HG03064 (cell line): ENCODE measurements around the gene SLC25A19.
A peak's percentile ranks its signal among the peaks of the same experiment; 100 is the strongest.
"Not testable (repeated sequence)": the region's sequence is repeated elsewhere in the genome, so short reads cannot be mapped to it uniquely, and the experiment has no call there.

Experiments
- ATAC-seq: cut with Tn5 transposase; IDR thresholded peaks from one replicate; pipeline ENCODE4 v1.9.1; 2021; ENCODE audit warnings: low read depth; ENCODE audit not compliant: unreplicated experiment

SLC25A19 gene

DNA sequence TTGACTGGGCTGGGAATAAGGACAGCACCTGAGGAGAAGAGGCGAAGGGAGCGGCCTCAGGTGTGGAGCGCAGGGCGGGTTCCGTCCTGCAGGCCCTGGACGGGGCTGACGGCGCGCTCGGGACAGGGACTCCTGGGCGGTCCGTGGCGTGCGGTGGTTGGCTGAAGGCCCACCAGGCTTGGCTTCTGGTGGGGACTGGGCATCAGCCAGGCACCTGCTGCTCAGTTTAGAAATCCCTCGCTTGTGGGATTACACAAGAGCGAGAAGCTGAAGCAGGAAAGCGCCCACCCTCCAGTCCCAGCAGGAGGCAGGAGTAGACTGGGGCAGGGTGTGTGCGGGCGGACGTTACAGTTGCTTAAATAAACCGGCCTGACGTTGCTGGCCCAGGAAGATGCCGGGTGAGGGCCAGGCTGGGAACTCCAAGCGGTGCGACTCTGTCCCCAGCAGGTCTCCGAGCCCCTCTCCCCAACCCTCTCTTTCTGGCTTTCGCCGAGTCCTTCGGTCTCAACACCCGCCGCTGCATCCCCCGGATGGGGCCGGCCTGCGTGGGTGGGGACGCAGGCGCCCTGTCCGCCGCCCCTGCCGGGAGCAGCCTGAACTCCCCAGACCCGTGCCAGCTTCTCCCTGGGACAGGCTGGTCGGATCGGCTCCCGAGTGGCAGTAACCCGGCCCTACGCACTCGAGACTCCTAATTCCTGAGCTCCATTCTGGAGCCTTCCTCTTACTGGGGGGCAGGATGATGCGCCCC, 18.8 kb downstream of the SLC25A19 start:
- peak; percentile 38 for ATAC-seq

DNA sequence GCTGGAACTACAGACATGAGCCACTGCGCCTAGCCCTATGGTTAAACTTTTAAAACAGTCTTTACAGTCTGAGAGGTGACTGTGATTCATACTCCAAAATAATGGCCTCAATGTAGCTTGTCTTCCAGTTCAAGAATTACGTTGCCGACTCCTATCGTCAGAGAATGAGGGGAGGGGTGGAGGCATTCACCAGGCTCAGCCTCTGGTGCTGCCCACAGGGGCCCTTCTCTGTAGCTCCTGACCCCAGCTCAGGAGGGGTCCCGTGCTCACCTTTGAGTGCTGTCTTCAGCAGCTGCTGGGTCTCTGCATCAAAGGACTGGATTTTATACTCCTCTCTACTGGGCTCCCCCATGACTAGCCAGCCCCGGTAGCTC, 19.4 kb downstream of the SLC25A19 start:
- no peak for ATAC-seq

DNA sequence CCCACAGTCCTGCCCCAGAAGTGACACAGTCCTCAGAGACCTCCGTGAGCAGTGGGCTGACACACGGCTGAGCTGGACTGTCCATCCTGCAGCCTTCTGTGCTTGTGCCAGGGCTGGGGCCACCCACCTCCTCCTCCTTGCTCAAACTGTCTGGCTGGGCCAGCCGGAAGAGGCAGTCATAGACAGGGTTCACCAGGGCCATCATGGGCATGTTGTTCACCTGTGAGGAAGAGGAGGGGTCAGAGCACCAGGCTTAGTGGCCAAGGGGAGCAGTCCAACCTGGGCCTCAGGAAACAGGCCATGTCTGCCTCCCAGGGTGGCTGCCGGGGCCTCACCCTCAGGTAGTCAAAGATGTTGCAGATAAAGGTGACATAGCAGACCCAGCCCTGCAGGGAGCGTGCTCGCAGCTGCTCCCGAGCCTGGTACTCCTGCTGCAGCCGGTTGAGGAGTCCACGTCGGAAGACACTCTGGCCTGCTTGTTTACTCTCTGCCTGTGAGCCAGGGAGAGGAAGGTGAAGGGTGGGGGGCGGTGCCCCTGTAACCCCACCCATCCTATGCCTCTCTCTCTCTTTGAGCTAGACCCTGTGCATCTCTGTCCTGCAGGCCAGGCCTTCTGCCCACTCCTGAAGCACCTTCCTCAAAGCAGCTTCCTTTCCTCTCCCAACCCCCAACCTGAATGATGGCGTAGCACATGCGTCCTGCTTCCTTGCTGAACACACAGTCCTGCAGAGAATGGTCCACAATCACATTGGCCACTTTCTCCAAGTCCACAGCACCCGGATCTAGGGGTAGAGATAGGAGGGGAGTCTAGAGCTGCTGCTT, 21.6 kb downstream of the SLC25A19 start:
- no peak for ATAC-seq

DNA sequence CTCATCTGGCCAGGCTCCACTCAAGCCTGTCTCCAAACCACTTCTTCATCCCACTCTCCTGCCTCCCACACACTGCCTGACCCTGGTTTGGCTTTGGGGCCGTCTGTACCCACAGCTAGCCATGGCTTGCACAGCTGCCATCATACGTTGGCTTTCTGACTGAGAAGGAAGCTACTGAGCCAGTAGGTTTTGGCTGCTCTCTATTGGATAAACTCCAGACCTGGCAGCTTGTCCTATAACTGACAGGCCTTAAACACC, 22.2 kb downstream of the SLC25A19 start:
- no peak for ATAC-seq

DNA sequence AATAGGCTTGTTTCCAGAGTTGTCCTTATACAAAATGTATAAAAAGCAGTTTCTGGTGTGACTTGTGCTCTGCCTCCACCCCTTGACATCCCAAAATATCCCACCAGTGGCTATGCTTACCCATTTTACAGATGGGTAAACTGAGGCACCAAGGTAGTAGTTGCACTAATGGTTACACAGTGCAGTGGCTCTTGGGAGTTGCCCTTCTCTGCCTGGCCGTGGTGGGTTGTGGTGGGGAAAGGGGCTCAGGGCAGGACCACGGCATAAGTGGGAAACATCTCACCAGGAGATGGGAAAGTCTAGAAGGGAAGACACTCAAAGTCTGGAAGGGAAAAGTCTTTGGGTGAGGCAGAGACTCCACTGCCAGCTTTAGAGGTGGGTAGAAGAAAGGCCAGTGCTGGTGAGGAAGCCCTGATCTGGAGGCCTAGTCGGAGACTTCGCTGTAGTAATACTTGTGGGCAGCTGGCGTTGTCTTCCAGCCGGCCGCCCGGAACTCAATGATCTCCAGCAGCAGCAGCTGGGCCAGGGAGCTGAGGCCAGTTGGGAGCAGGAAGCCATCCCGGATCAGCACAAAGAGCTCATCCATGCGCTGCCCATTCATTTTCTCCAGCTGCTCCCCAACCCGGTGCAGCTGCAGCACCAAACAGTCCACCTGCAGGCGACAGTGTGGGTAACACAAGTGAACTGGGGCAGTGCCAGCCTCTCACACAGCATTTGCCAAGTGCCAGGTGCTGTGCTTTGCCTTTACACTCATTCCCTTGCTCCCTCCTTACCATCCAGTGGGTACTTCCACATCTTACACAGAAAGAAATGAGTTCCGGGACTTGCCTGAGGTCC, 22.7 kb downstream of the SLC25A19 start:
- ATAC-seq = no peak

DNA sequence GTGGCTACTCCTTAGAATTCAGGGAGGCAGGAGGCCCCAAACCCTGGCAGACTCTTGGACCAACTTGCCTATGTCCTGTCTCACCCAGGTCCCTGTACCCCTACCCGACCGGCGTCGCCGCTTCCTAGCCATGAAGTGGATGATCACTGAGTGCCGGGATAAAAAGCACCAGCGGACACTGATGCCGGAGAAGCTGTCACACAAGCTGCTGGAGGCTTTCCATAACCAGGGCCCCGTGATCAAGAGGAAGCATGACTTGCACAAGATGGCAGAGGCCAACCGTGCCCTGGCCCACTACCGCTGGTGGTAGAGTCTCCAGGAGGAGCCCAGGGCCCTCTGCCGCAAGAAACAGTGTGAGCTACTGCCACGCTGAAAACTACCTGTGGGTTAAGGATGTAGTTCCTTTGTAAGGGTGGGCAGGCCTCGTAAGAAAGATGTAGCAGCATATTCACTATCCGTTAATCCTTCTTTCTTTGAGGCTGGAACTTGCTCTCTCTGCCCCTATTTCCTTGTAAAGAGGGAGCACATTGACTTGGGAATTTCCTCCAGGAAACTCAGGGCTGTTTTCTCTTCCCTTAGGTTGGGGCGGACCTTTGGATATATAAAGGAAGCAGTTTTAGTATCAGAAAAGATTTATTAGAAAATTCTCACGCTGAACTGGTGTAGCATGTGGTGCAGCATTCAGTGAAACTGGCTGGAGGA, 23.5 kb downstream of the SLC25A19 start:
- no peak for ATAC-seq

DNA sequence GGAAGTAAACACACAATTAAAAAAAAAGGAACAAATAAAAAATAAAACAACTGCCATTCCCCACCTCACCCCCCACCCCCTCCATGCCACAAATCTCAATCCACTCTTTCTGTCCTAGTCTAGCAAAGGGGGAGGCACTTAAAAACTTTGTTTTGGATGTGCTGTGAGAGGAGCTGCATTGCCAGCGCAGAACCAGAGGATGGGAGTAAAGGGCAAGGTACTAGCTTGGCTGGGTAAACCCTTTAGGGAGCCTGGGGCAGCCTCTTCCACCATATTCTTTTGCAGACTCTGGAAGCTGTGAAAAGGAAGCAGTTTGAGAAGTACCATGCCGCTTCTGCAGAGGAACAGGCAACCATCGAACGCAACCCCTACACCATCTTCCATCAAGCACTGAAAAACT, 26.2 kb downstream of the SLC25A19 start:
- no peak for ATAC-seq

DNA sequence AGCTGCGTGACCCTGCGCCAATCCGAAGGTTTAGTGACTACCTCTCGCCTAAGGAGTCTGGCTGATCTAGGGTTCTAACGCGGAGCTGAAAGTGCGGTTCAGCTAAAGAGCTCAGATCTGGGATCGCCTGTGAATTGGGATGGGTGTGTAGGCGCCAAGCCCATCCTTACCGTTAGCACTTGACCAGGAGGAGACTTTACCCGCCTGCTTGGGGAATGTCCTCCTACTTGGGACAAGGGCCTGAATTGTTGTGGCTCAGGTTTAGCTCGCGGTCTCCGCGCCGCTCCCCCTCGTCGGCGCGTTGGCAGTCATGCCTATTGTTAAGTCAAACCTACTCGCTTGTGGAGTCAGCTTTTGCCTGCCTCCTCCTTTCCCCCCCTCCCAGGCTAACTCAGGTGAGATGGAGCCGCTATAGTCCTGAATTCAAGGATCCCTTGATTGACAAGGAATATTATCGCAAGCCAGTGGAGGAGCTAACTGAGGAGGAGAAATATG, 27.1 kb downstream of the SLC25A19 start:
- no peak for ATAC-seq

DNA sequence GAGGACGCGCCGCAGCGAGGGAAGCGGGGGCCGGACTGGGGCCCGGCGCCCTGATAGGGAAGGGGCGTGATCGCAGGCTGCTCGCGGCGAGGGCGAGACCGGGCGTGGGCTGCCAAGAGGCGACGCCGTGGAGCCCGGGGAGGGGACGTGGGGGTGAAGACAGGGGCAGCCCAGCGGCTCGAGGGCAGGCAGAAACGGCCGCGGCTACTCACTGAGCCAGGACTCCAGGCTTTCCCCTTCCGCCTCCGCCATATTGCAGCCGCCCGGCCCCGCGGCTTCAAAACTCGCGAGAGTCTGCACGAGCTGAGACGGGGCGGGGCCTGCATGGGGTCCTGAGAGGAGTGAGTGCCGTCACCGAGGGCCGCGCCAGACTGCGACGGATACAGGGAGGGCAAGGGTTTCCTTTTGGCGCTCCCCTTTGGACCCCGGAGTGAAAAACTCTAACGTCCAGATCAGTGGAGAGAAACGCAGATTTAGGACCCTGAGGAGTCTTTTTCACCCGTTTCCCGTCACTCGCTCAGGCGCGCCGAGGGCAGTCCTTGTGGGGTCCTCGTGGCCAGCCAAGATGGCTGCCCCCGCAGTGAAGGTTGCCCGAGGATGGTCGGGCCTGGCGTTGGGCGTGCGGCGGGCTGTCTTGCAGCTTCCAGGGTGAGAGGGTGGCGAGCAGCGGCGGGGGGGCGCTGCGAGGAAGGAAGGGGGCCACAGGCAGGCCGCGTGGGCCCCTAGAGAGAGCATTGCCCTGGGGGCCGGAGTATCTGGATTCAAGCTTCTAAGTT, 27.7 kb downstream of the SLC25A19 start, which contains the start of the genes GGA3 and MRPS7:
Gene GGA3 (minus strand): TSS at position 271 of the 776 bp plus-strand sequence. CDS start 19 bp downstream, at position 252.
Gene MRPS7 (plus strand): TSS at position 544 of the 776 bp plus-strand sequence. CDS start 22 bp downstream, at position 566.
- peak; percentile 85 for ATAC-seq

DNA sequence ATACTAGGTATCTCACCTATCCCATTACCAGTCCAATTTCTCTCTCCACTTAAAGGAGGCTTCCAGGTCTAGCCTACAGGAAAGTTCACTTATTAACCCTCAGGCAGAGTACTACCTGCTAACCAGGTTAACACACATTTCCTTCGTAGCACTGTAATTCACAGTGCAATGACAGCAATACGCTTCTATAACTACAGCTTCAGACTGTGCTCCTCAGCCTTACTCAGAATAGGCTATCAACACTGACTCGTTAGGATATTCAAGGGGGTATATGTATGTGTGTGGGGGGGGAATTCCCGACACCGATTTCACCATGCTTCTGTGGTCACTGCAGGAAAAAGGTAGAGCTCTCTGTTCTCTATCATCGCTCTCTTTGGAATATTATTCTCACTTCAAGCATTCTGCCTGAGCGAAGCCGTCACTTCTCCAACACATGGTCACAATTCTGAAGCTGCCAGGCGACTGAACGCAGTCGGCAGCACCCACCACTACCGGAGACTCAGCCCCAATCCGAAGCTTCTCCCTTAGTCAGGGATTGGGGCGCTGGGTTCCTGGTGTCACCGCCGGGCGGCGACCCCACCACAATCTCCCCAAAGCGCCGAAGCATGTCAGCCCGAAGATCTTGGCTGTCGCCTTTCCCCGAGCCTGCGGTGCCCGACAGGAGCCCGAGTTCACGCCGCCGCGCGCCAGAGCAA, 28.4 kb downstream of the SLC25A19 start:
- peak; percentile 23 for ATAC-seq

DNA sequence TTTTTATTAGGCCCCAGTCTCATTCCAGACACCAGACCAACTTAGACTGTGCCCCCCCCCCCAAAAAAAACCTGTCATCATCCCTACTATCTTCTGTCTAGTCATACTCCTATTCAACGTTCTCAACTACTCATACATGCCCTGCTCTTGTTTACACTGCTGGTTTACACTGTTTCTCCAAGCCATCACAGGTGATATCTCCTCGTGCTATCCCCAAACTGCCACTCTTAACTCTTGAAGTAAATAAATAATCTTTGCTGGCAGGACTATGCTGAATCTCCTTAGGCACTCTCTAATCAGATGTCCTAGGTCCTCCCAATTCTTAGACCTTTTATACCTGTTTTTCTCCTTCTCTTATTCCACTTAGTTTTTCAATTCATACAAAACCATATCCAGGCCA, 32.0 kb downstream of the SLC25A19 start:
- ATAC-seq = not testable (repeated sequence)

DNA sequence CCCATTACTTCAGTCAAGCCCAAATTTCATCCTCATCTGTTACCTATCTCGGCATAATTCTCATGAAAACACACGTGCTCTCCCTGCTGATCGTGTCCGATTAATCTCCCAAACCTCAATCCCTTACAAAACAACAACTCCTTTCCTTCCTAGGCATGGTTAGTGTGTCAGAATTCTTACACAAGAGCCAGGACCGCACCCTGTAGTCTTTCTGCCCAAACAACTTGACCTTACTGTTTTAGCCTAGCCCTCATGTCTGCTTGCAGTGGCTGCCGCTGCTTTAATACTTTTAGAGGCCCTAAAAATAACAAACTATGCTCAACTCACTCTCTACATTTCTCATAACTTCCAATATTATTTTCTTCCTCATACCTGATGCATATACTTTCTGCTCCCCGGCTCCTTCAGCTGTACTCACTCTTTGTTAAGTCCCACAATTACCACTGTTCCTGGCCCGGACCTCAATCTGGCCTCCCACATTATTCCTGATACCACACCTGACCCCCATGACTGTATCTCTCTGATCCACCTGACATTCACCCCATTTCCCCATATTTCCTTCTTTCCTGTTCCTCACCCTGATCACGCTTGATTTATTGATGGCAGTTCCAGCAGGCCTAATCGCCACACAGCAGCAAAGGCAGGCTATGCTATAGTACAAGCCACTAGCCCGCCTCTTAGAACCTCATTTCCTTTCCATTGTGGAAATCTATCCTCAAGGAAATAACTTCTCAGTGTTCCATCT, 33.1 kb downstream of the SLC25A19 start:
- ATAC-seq = not testable (repeated sequence)

DNA sequence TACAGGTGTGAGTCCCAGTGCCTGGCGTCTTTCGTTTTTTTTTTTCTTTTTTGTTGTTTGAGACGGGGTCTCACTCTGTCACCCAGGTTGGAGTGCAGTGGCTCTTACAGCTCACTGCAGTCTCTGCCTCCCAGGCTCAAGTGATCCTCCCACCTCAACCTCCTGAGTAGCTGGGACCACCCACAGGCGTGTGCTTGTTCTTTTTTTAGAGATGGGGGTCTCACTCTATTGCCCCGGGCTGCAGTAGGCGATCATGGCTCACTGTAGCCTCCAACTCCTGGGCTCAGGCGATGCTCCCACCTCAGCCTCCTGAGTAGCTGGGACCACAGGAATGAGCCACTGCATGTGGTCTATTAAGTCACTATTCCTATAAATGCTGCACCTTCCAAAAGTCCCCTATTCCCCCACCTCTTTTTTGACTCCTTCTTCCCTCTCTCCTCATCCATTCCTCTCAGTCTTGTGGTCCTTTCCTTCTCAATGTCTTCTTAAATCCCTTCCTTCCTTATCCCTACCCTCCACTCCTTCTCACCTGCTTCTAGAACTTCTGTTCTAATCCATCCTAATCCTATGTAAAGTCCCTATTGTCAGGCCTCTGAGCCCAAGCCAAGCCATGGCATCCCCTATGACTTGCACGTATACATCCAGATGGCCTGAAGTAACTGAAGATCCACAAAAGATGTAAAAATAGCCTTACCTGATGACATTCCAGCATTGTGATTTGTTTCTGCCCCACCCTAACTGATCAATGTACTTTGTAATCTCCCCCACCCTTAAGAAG, 37.0 kb downstream of the SLC25A19 start:
- no peak for ATAC-seq

DNA sequence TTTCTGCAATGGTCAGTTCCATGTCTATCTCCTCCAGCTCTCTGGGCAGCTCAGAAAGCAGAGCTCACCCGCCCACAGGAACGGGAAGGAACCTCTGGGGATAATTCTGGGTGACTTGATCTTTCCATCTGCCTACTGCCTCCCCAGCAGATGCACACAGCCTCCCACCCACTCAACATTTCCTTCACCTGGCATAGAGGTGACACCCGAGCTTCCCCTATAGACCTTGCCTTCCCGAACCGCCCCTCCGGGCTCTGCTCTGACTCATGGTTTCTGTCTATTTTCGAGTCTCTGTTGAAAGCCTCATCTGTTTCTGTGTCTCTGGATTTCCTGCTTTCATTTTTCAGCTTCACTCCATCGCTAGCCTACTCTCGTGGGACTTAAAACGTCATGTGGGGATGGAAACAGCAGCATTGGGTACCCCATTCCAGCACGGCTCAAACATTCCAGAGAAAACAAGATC, 39.2 kb downstream of the SLC25A19 start:
- peak; percentile 87 for ATAC-seq

DNA sequence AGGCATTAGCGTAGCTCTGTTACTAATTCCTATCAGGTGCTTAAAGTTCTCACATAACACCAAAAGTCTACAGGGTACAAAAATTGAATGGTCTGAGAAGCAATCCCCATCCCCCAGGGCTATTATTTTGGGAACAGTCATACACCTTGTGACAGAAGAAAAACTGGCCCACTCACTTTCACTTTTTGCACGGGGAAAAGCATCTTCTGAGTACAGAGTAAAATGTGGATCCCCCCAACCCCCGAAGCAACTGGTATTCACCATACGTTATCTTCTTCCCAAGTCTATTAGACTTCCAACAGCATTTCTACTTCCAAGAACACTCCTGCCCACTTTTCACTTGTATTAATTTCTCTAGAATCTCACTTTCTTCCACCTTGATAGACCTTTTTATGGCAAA, 39.7 kb downstream of the SLC25A19 start:
- ATAC-seq = no peak

DNA sequence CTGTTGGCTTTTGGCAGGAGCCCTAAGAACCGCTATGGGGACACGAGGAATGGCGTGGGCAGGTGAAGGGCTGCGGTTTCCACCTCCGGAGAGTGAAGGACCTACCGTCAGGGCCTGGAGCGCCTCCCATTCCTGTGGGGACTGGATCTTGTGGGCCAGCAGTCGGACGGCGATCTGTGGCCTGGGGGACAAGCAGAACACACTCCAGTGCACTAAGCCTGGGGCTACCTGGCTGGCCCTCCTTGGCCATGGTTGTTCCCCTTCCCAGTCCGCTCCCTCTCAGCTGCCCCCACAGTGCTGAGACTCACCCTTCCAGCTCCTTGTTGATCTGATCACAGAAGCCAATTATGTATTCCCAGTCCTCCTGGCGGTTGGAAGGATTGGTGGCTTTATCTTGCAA, 42.8 kb downstream of the SLC25A19 start:
- no peak for ATAC-seq

DNA sequence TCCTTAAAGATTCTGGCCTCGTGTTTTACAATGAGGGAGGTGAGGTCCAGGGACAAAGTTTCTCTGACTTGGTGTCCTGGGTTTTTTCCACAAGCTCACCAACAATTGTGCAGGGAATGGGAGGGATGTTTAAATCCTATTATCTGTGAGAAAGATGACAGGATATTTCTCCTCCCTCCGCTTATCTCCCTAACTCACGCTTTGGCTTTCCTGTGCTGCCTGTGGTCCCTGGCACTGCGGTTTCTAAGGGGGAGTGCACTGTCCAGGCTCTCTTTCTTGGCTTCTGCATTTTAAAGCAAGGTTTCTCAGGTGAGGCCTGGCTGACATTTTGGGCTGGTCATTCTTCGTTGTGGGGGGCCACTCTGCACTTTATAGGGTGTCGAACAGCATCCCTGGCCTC, 44.2 kb downstream of the SLC25A19 start:
- no peak for ATAC-seq
